GM19238 (cell line): ENCODE results near the gene VPS37B.
"Not testable (repeated sequence)": the region's sequence is repeated elsewhere in the genome, so short reads cannot be mapped to it uniquely, and the experiment has no call there.

Source experiments
- DNase-seq: peaks from one replicate; pipeline ENCODE4 v3.0.0; 2011; ENCODE audit warnings: low spot score; ENCODE audit not compliant: insufficient read length

Gene VPS37B

GRCh38 chr12:122882908-122883558 lies 12.9 kb downstream of the VPS37B start:
- DNase-seq, result no peak

- DNase-seq, result no peak
Observed at GRCh38 chr12:122880668-122881067, 15.3 kb downstream of the VPS37B start.

GRCh38 chr12:122880155-122880667 lies 15.7 kb downstream of the VPS37B start:
- DNase-seq, result no peak

- no peak for DNase-seq
Observed at GRCh38 chr12:122878780-122879612, 16.9 kb downstream of the VPS37B start.

- no peak for DNase-seq
Observed at GRCh38 chr12:122876731-122877130, 19.2 kb downstream of the VPS37B start.

GRCh38 chr12:122876281-122876680 lies 19.6 kb downstream of the VPS37B start:
- DNase-seq, result not testable (repeated sequence)

- DNase-seq, result no peak
Observed at GRCh38 chr12:122875590-122876220, 20.2 kb downstream of the VPS37B start.

- DNase-seq, result no peak
Observed at GRCh38 chr12:122874081-122874480, 21.8 kb downstream of the VPS37B start.

- DNase-seq, result no peak
Observed at GRCh38 chr12:122873540-122873939, 22.4 kb downstream of the VPS37B start.

GRCh38 chr12:122872815-122873361 lies 23.0 kb downstream of the VPS37B start:
- DNase-seq, result no peak

GRCh38 chr12:122871851-122872780 lies 23.8 kb downstream of the VPS37B start:
- DNase-seq, result no peak

- no peak for DNase-seq
Observed at GRCh38 chr12:122870867-122871664, 24.9 kb downstream of the VPS37B start.

GRCh38 chr12:122870163-122870842 lies 25.6 kb downstream of the VPS37B start:
- no peak for DNase-seq

GRCh38 chr12:122869207-122869973 lies 26.5 kb downstream of the VPS37B start:
- DNase-seq, result no peak

- DNase-seq, result no peak
Observed at GRCh38 chr12:122868471-122869177, 27.3 kb downstream of the VPS37B start.

GRCh38 chr12:122867691-122868461 lies 28.0 kb downstream of the VPS37B start:
- DNase-seq, result no peak

GRCh38 chr12:122866950-122867607 lies 28.8 kb downstream of the VPS37B start:
- DNase-seq, result no peak
